Limb (tissue), 2 donors: ENCODE results near the gene RTKN2.

Experiments used
- DNase-seq, 2 donors: peaks; one replicate each; pipeline ENCODE4 v3.0.0-alpha.2; 2016; ENCODE audit errors: extremely low spot score in 2 of 2

RTKN2 gene

DNA sequence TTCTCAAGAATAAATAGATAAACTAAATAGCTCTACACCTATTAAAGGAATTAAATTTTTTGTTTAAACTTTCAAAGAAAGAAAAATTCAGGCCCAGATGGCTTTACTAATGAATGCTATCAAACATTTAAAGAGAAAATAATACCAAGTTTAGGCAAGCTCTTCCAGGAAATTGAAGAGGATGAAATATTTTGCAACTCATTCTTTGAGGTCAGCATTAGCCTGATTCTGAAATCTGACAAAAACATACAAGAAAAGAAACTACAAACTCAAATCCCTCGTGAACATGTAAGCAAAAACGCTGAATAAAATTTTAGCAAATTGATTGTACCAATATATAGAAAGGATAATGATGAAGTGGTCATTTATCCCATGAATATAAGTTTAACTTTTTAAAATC, 93.4 kb downstream of the RTKN2 start:
- no peak for DNase-seq

DNA sequence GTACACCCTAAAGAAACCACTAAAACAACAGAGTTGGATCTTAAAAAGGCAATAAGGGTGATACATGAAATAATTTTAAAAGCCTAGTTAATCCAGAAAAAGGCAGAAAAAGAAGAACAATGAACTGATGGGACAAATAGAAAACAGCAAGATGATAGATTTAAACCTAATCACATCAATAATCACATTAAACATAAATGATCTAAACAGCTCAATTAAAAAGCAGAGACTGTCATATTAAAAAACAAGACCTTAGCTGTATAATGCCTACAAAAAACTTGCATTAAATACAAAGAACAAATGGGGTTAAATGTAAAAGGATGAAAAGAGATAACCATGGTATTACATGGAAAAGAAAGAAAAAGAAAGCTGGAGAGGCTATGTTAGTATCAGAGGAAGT, 96.2 kb downstream of the RTKN2 start:
- no peak for DNase-seq

DNA sequence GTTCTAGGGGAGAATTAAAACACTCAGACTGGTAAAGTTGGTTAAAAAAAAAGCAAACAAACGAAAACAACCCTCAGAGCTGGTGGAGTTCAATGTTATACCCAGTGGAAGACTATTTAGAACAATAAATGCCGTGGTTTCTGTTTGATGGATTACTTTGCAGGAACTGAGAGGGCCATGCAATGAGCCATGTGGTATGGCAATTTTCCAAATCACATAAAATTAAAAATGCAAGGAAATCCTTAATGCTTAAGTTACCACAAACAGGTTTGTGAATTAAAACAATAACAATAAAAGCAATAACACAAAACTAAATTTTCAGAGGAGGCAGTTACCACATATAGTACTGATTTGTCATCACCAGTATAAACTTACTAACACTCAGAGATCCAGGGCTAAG, 96.9 kb downstream of the RTKN2 start:
- DNase-seq = no peak

DNA sequence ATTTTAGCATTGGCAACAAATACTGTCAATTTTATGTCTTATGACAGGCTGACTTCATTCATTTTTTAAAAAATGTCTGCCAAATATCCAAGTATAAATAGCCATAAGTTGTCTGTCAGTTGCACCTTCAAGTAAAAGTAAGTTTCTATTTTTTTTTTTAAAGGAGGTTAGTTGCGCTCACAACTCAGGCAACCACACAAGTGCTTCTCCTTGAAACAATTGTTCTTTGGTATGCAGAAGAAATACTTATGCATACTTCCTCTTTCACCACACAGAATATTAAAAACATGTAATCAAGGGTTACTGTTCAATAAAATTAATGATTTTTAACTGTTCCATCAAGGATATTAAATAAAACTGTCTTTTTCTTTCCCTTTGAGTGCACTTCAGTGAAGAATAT, 97.9 kb downstream of the RTKN2 start:
- DNase-seq = no peak

DNA sequence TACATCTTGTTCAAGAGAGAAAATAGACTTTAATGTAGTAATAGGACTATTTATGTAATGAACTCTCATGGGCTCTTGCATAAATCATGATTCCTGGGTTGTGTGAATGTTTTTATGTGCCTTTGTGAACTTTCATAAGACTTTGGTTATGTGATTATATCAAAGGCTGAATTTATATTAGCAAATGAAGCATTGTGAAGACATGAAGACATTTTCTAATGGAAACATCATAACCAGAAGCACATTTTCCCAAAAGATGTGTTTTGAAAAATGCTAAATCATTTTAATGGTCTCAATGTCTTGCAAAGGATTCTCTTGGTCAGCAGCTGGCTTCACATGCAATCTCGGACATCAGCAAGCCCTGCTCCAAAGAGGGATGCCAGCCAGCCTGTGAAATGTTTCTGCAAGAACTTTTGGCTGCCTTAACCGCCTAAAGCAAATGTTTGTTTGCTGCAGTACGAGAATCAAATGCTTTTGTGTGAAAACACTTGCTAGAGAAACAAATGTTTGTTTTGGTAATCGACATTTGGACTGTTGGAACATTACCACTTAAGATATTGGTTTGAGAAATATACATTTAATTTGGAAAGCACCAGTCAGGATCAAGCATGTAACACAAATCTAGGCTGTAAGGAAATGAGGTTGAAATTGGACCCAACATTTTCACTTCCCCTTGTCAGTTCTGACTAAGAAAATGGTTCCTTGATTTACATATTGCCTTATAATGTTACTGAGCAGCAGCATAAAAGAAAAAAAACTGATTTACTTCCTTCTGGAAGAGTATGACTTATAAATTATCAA, 102.1 kb downstream of the RTKN2 start:
- DNase-seq = peak in 1 of 2 donors; percentile 10

DNA sequence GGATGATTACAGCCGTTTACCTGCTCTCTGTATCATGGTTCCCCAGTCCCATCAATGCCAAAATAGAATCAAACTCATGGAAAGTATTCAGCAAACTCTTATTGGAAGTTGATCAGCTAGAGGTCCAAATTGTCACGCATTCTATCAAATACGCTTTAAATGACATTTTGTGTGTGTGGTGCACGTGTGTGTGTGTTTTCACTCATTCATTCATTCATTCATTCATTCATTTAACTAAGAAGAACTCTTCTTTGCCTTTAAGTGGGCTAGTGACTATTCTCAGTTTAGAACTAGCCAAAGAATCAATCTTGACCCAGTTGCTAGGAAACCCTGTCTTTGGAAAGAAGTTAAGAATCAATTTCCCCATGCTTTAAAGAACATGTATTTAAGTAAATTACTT, 102.8 kb downstream of the RTKN2 start:
- no peak for DNase-seq

DNA sequence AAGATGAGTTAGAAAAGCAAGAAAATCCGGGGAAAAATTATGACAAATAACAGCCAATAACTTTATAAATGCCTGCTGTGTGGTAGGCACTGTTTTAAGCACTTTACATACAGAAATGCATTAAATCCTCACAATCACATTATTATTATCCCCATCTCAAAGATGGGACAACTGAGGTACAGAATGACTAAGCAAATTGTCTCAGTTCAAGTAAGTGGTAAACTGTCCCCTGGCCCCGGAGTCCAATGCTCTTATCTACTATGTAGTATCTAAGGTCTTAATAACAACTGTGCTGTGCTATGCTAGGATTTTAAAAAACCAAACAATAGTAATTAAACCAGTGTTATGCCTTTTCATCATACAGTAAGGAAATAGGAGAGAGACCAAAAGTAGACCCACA, 105.6 kb downstream of the RTKN2 start:
- no peak for DNase-seq

DNA sequence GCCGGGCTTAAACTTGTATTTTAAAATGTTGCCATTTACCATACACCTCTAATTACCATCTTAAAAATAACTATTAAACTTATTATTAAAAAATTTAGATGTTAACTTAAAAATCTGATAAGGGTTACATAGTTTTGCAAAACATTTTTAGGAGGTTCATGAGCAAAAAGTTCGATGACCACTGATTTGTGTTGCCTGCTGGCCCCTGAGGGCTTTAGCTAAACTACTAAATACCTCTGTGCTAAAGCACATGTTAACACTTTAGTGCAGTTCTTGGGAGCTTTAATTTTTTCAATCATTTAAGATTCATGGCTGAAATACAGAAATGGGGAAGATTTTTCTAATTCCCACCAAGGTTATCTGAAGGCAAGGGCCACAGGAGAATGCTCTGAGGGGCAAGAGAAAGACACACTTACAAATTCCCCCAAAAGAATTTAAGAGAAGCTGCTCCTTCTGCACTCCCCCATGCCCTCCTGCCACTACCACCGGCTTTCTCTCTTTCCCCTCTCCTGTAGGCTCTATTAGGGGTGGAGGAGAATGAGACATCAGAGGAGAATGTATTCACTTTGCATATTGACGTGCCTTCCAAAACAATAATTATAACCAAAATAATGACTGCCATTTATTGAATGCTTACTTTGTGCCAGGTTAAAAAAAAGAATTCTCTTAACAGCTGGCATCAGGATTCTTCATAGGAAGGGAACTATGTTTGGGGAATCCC, 106.2 kb downstream of the RTKN2 start:
- no peak for DNase-seq

DNA sequence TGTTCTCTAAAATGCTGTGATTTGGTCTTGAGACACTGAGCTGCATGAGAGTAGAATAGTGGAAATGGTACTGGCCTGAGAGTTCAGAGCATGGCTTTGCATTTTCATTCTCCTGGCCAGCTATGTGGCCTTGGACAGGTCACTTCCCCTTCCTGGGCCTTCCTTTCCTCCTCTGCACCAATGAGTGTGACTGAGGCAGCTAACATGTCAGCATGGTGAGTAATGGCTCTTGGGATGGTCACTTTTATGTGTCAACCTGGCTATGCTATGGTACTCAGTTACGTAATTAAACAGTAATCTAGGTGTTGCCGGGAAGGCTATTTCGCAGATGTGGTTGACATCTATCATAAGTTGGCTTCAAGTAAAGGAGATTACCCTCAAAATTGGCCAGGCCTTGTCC, 109.3 kb downstream of the RTKN2 start:
- no peak for DNase-seq

DNA sequence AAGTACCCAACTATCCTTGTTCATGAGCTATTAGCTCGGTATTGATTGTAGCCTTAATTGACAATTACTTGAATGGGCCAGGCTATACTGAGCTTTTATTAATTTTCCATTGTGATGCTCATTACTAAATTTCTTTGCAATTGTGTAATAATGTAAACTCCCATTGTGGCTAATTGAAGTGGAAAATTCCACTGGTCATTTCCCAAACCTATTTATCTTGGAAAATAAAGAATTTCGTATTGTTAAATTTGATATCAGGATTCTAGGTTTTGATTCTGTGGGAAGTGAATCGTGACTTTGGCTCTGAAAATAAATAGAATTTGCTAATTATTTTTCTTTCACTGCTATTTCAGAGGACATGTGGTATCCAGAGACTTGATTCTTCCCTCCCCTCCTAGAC, 111.0 kb downstream of the RTKN2 start:
- DNase-seq = no peak

DNA sequence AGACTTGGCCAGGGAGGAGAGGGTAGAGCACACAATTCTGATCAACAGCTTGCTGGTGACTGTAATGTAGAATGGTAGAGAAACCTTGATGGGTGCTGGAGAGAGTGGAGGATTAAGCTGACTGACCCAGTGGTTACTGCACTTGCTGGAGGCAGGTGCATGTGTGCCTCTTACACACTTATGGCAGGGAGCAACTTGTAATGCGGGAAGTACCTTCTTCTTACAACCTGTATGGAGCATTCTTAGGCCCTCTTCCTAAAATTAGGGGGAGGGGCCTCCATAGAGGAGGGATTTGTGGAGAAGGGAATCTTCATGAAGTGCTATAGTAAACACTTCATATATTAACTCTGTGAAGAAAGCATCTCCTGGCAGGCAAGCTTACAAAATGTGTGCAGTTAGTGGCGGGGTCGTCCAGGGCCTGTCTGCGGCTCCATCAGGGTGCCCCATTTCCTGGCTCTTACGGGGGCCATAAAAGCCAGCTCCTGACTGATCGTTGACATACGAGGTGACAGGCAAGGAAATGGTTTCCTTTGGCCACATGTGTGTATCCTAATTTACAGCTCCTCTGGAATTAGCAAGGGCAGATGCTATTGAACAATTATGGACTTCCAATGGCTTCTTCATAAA, 113.5 kb downstream of the RTKN2 start:
- no peak for DNase-seq

DNA sequence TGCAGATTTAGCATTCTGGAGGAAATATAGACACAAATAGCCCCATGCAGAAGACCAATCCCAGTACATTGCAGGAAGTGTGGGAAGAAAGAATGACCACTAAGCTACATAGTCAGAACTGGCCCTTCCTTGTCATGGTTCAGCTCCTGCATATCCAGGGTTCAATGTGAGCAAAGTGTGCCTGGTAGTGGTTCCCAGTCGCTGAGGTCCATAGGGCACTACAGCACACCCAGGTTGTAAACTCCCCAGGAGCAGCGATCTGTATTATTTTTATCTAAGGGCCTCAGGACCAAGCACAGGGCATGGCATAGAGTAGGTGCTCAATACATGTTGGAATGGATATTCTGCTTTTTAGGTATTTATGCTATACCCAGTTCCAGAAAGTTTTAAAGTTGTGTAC, 114.4 kb downstream of the RTKN2 start:
- DNase-seq = no peak

DNA sequence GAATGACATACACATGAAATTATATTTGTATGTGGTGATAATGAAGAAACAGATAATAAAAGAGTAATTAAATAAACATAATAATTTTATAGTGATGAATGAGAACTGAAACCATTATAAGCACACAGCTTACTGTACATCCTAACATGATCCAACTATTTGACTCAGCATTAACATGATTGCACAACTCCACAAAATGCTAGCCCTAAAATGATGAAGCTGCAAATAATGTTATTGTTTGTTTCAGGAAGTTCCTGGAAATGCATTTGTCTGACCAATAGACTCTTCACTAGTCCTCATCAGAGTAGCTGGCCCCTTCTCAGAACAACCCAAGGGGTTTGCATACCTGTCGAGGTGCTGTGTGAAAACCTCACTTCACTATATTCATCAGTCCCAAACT, 115.5 kb downstream of the RTKN2 start:
- no peak for DNase-seq

DNA sequence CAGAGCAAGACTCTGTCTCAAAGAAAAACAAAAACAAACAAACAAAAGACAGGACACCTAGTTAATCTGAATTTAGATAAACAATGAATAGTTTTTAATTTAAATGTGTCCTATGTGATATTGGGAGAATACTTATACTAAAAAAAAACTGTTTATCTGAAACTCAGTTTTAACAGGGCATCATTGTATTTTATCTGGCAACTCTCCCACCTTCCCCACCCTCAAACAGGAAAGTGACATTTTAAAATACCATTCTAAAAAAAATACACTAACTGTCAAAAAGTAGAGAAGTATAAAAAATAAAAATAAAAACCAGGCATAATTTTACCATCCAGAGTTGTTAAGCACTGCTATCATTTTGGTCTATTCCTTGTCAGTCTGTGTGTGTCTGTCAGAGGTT, 119.0 kb downstream of the RTKN2 start:
- DNase-seq = no peak

DNA sequence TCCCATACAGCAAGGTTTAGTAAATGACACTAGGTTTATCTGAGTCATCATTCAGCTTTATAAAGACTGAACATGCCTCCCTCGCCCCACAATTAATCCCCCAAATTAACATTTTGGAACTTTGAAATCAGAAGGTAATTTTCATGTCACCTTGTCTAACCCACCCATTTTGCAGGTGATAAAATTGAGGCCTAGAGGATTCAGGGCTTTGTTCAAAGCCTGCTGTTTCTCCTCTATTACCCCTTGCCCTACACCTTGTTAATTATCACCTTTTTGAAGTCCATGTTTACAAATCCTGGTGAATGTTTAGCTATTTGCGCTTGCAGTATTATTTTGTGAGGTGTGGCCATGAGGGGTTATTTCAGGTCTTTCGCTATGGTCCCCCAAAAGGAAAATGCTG, 120.5 kb downstream of the RTKN2 start:
- DNase-seq = no peak

DNA sequence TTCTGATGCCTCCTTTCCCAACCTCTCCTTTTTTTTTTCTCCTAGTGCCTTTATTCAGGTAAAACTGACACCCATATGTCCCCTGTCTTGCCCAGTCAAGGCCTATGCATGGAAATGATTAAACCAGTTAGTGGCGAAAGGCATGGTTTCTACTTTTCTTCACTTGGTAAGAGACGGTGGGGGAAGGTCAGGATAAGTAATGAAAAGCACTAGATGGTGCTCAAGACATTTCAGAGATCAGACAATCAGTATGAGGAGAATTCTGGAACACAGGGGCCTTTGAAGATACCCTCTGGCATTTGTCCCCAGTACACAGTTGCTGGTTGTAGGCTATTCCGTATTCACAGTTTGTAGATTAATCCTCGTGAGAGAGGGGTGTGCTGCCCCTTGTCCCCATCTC, 121.2 kb downstream of the RTKN2 start:
- no peak for DNase-seq

DNA sequence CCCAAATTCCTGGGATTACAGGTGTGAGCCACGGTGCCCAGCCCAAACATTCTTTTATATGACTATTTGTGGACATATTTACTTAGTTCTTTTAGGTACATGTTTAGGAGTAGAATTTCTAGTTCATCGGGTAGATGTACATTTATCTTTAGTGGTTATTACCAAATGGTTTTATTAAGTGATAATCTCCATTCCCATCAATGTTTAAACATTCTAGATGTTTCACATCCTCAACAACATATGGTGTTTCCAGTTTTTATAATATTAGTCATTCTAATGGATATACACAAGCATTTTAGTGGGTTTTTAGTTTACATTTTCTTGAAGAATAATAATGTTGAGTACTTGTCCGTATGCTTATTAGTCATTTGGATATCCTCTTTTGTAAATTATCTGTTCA, 131.7 kb downstream of the RTKN2 start:
- DNase-seq = no peak

DNA sequence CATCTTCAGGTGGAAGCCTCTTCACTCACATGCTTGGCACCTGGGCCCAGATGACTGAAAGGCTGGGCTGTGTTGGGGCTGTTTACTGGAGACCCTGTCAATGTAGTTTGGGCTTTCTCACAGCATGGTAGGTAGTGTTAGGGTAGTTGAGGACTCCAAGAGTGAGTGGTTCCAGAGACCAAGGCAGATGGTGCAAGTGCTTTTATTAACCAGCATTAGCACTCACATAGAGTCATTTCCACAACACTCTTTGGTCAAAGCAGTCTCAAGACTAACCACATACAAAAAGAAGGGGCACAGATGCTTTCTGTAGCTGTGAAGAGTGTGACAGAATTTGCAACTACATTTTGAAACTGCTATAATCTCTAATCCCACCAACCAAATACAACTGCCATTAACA, 135.0 kb downstream of the RTKN2 start:
- DNase-seq = no peak
